HEK293T (cell line): ENCODE data around the gene ZNF556.

ENCODE experiments used
- LEF1 ChIP-seq: fragments of 450-650 bp; IDR thresholded peaks from 2 replicates; pipeline ENCODE4 v1.6.1; 2017; ENCODE audit warnings: mild to moderate bottlenecking, borderline replicate concordance
- SUZ12 ChIP-seq: fragments of 450-650 bp; IDR thresholded peaks from 2 replicates; pipeline ENCODE4 v1.6.1; 2016; ENCODE audit warnings: mild to moderate bottlenecking

DNA sequence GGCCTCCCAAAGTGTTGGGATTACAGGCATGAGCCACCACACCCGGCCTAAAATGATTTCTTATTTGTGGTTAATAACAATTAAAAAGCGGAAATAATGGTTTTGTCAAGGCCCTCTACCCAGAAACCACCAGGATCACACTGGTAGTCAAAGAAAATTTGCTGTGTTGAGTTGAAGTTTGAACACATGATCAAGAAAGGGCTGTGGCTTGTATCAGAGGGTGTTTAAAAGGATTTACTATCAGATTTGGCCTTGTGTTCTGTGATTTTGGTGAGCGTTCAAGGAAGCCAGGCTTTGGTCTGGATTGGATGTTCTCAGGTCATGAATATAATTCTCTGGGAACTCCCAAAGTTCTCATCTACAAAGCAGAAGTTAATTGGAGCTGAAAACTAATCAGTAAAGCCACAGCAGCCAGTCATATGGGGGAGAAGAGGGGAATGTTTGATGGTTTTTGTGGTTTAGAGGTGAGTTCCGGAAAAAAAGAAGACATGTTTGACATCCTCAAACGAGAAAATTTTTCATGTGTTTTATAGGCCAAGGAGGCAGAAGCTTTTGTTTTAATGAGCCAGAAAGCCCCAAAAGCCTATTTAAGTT is 10.6 kb upstream of the ZNF556 start:
- TF ChIP-seq LEF1 (no peak), SUZ12 (no peak)
